ENCODE data around the gene GBX1.

Gene GBX1

DNA sequence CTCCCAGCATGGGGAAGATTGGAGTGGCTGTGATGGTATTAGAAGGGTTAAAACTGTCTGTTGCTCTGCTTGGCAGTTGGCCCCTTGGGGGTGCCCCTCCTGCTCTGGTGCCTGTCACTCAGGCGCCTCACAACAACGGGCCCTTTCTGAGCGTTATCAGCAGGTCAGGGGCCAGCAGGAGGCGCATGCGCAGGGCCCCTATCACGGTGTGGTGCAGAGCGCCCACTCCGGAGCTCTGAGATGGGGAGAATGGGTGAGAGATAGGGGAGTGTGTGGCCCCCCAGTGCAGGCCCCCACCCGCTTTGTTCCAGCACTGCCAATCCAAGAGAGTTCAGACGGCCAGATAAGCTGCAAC, 24.8 kb downstream of the GBX1 start:
- Histone ChIP-seq H3K27me3 (replicated peaks) (no peaks in the 10 kb centered on the region), H3K27ac (no peak overlapping the region), H3K4me3 (ENCODE audit: low read depth, low read length) (no peak overlapping the region), H3K36me3 (replicated peaks) (peaks cover 26% of the 10 kb centered on the region)
- in situ Hi-C loops (cut with HindIII; ENCODE audit: low pct_ligation_motif_present, low sequenced_read_pairs) = no loop called here
- TF ChIP-seq, protein P1, sequence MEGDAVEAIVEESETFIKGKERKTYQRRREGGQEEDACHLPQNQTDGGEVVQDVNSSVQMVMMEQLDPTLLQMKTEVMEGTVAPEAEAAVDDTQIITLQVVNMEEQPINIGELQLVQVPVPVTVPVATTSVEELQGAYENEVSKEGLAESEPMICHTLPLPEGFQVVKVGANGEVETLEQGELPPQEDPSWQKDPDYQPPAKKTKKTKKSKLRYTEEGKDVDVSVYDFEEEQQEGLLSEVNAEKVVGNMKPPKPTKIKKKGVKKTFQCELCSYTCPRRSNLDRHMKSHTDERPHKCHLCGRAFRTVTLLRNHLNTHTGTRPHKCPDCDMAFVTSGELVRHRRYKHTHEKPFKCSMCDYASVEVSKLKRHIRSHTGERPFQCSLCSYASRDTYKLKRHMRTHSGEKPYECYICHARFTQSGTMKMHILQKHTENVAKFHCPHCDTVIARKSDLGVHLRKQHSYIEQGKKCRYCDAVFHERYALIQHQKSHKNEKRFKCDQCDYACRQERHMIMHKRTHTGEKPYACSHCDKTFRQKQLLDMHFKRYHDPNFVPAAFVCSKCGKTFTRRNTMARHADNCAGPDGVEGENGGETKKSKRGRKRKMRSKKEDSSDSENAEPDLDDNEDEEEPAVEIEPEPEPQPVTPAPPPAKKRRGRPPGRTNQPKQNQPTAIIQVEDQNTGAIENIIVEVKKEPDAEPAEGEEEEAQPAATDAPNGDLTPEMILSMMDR (IDR thresholded peaks at IDR 0.05; ENCODE audit: low read depth, low read length, missing control alignments) = no peak
- no peak for DNase-seq

DNA sequence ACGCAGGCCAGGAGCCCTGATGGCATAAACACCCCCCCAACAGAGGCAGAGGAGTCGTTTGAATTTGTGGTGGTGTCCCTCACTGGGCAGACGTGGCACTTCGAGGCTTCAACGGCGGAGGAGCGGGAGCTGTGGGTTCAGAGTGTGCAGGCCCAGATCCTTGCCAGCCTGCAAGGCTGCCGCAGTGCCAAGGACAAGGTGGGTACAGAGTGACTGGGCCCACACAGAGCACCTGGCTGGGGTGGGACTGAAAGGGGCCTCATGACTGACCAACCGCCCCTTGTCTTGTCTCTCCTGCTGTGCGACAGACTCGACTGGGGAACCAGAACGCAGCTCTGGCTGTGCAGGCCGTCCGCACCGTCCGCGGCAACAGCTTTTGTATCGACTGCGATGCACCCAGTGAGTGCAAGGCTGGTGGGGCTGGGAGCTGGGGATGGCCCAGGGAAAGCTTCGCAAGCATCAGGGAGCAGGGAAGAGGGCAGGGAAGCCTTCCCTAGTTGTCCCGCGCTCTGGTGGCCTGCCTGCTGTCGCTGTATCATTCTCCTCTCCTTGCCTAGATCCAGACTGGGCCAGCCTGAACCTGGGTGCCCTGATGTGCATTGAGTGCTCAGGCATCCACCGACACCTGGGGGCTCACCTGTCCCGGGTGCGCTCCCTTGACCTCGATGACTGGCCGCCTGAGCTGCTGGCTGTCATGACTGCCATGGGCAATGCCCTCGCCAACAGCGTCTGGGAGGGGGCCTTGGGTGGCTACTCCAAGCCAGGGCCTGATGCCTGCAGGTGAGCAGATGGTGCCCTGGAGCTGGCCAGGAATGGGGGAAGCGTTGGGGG, 25.4 kb downstream of the GBX1 start:
- DNase-seq = no peak
- H3K27ac ChIP-seq = no peak overlapping the region
- no peak overlapping the region for H3K4me3 ChIP-seq (ENCODE audit: low read depth, low read length)
- TF ChIP-seq, protein P1 (IDR thresholded peaks at IDR 0.05; ENCODE audit: low read depth, low read length, missing control alignments) = no peak
- H3K36me3 ChIP-seq (replicated peaks) = peaks cover 26% of the 10 kb centered on the region
- H3K27me3 ChIP-seq (replicated peaks) = no peaks in the 10 kb centered on the region
- in situ Hi-C loops (cut with HindIII; ENCODE audit: low pct_ligation_motif_present, low sequenced_read_pairs) = no loop called here

DNA sequence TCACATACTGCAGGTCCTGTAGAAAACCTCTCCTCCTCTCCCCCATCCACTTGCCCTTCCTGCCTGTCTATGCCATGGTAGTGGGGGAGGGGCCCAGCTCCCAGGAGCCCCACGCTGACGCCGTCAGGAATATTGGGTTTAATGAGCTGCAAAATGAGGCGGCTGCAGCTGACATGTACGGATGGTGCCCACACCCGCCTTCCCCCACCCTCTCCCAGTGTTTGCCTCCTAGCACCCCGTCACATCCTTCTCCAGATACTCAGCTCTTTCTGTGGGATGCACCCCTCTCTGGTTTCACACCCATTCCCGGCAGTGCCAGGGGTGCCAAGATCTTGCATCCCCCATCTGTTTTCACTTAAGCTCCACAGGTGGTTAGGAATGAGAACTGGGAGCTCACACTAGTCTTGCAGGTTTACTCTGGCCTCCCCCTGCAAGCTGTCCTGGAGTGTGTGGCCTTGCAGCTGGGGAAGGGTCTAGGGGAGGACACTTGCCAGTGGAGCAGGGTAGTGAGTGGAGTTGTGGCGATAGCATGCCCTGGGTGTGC, 26.1 kb downstream of the GBX1 start:
- Histone ChIP-seq H3K27me3 (replicated peaks) (no peaks in the 10 kb centered on the region), H3K4me3 (ENCODE audit: low read depth, low read length) (no peak overlapping the region), H3K36me3 (replicated peaks) (peaks cover 29% of the 10 kb centered on the region), H3K27ac (no peak overlapping the region)
- in situ Hi-C loops (cut with HindIII; ENCODE audit: low pct_ligation_motif_present, low sequenced_read_pairs) = no loop called here
- TF ChIP-seq, protein P1 (IDR thresholded peaks at IDR 0.05; ENCODE audit: low read depth, low read length, missing control alignments) = no peak
- no peak for DNase-seq

DNA sequence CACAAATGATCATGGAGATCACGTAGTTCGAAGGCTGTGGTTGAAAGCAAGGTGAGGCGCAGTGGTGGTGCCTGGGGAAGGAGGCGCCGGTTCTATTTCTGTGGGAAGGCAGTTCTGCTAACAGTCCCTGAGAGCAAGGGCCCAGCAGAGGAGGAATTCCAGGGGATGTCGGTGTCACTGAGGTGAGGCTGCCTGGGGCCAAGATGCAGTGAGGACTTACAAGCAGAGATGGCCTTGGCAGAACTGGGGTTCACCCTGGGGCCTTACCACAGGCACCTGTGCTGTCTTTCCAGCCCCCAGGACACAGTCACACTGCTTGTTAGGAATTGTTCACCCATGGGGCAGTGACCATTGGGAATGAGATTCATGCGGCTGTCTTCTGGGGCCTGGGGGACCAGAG, 26.7 kb downstream of the GBX1 start:
- Histone ChIP-seq H3K27ac (no peak overlapping the region), H3K4me3 (ENCODE audit: low read depth, low read length) (no peak overlapping the region), H3K27me3 (replicated peaks) (no peaks in the 10 kb centered on the region), H3K36me3 (replicated peaks) (peaks cover 34% of the 10 kb centered on the region)
- in situ Hi-C loops (cut with HindIII; ENCODE audit: low pct_ligation_motif_present, low sequenced_read_pairs) = no loop called here
- TF ChIP-seq, protein P1 (IDR thresholded peaks at IDR 0.05; ENCODE audit: low read depth, low read length, missing control alignments) = no peak
- DNase-seq = no peak

DNA sequence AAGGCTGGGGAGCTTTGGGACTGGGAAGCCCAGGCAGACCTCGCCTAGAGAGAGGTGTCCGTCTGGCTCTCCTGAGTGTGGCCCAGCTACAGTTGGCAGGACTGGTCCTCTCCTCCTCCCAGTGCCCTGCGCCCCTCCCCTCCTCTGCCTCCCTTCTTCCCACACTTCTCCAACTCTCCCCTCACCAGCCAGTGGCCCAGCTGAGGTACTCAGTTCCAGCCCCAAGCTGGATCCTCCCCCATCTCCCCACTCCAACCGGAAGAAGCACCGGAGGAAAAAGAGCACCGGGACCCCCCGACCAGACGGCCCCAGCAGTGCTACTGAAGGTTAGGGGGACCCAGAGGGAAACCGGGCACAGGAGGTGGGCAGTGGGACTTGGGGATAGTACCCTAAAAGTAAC, 27.7 kb downstream of the GBX1 start:
- no peak overlapping the region for H3K4me3 ChIP-seq (ENCODE audit: low read depth, low read length)
- no peak for DNase-seq
- no peaks in the 10 kb centered on the region for H3K27me3 ChIP-seq (replicated peaks)
- TF ChIP-seq, protein P1 (IDR thresholded peaks at IDR 0.05; ENCODE audit: low read depth, low read length, missing control alignments) = no peak
- no peak overlapping the region for H3K27ac ChIP-seq
- peaks cover 38% of the 10 kb centered on the region for H3K36me3 ChIP-seq (replicated peaks)
- in situ Hi-C loops (cut with HindIII; ENCODE audit: low pct_ligation_motif_present, low sequenced_read_pairs) = no loop called here

Measured in brain microvascular endothelial cell (primary cell).